PC-3 (cell line): ENCODE results near the gene GMNC. TPM values are rescaled to one million over a fixed set of nuclear protein-coding genes. Genes with fewer than 3 reads are reported as not detected.

ENCODE experiments used
- ATAC-seq: fragments of 200-7000 bp; cut with Tn5 transposase; 2 replicates; pipeline ENCODE4 v1.9.1; 2020; ENCODE audit warnings: mild to moderate bottlenecking, moderate library complexity
- Bru-seq: library from RNA; stranded (reverse); fragments of 400-500 nt; gene quantifications from one replicate; lab custom pipeline; 2021; lab: Mats Ljungman, UMichigan
- BruChase-seq, 2 experiments: library from RNA; stranded (reverse); fragments of 400-500 nt; gene quantifications; one replicate each; lab custom pipeline; 2021; lab: Mats Ljungman, UMichigan
- BruUV-seq: library from RNA; stranded (reverse); fragments of 400-500 nt; replicated peaks from 2 replicates; lab custom pipeline; 2021; lab: Mats Ljungman, UMichigan
- CTCF ChIA-PET: fragments of 300-600 bp; sonication (Branson Sonifier 250); formaldehyde crosslinking; loops from one replicate; lab custom pipeline; 2022; ENCODE audit warnings: antibody characterized with exemption; lab: Charles Lee
- POLR2A ChIA-PET: fragments of 300-600 bp; sonication (Branson Sonifier 250); formaldehyde crosslinking; loops from one replicate; lab custom pipeline; 2022; ENCODE audit warnings: antibody characterized with exemption; ENCODE audit not compliant: unreplicated experiment; lab: Charles Lee
- DNase-seq: peaks from one replicate; pipeline ENCODE4 v3.0.0-alpha.2; 2015
- H2AFZ ChIP-seq: fragments of 300-600 bp; sonication (generic); 2 replicates; pipeline ENCODE4 v1.6.0; 2016; ENCODE audit warnings: antibody characterized with exemption, low read length
- H3F3A ChIP-seq: fragments of 300-600 bp; sonication (generic); one replicate; pipeline ENCODE4 v1.6.0; 2017; ENCODE audit warnings: antibody characterized with exemption, low read length, control low read depth, mild to moderate bottlenecking; ENCODE audit not compliant: unreplicated experiment
- H3K27ac ChIP-seq: fragments of 300-600 bp; sonication (generic); 2 replicates; pipeline ENCODE4 v1.5.1; 2016; ENCODE audit warnings: mild to moderate bottlenecking, low read length
- H3K27me3 ChIP-seq: fragments of 300-600 bp; sonication (generic); 2 replicates; pipeline ENCODE4 v1.6.1; 2016; ENCODE audit warnings: low read length, mixed read lengths
- H3K36me3 ChIP-seq: fragments of 300-600 bp; sonication (generic); 2 replicates; pipeline ENCODE4 v1.6.1; 2016; ENCODE audit warnings: low read depth, mixed run types, low read length, mixed read lengths
- H3K4me1 ChIP-seq: fragments of 300-600 bp; sonication (generic); 2 replicates; pipeline ENCODE4 v1.5.1; 2016; ENCODE audit warnings: low read length; ENCODE audit not compliant: insufficient read depth
- H3K4me2 ChIP-seq: fragments of 300-600 bp; sonication (generic); 2 replicates; pipeline ENCODE4 v1.6.0; 2016; ENCODE audit warnings: low read length
- H3K4me3 ChIP-seq: fragments of 300-600 bp; sonication (generic); 2 replicates; pipeline ENCODE4 v1.5.1; 2016; ENCODE audit warnings: mild to moderate bottlenecking, low read length, mixed read lengths
- H3K79me2 ChIP-seq: fragments of 300-600 bp; sonication (generic); 2 replicates; pipeline ENCODE4 v1.6.1; 2017; ENCODE audit warnings: low read length, mixed read lengths
- H3K9ac ChIP-seq: fragments of 300-600 bp; sonication (generic); 2 replicates; pipeline ENCODE4 v1.6.0; 2016; ENCODE audit warnings: mild to moderate bottlenecking, low read length
- H3K9me2 ChIP-seq: fragments of 300-600 bp; sonication (generic); replicated peaks from 2 replicates; pipeline ENCODE4 v1.6.1; 2016; ENCODE audit warnings: mixed run types, low read length, mixed read lengths
- H3K9me3 ChIP-seq: fragments of 300-600 bp; sonication (generic); 2 replicates; pipeline ENCODE4 v1.6.1; 2016; ENCODE audit warnings: low read length, mixed read lengths
- H4K20me1 ChIP-seq: fragments of 300-600 bp; sonication (generic); 2 replicates; pipeline ENCODE4 v1.6.1; 2016; ENCODE audit warnings: low read length, mixed read lengths
- CTCF ChIP-seq: fragments of 300-600 bp; sonication (generic); conservative IDR thresholded peaks from 2 replicates; pipeline ENCODE4 v1.5.1; 2017; ENCODE audit warnings: antibody characterized with exemption, low read depth, mild to moderate bottlenecking, low read length
- EZH2 ChIP-seq: fragments of 300-600 bp; sonication (generic); IDR thresholded peaks from one replicate; pipeline ENCODE4 v1.6.1; 2017; ENCODE audit warnings: antibody characterized with exemption, mild to moderate bottlenecking, low read length; ENCODE audit not compliant: unreplicated experiment
- EZH2phosphoT487 ChIP-seq: fragments of 300-600 bp; sonication (generic); IDR thresholded peaks from 2 replicates; pipeline ENCODE4 v1.6.1; 2018; ENCODE audit warnings: mild to moderate bottlenecking, antibody characterized with exemption, low read length, borderline replicate concordance
- intact Hi-C: fragments of 100-400 bp; cut with micrococcal nuclease; formaldehyde crosslinking; loops from 2 replicates; pipeline ENCODE4 v1.9.0; 2023
- long read RNA-seq: library from polyadenylated mRNA; unstranded; transcript quantifications from one replicate; pipeline ENCODE4 v2.0.0, GENCODE V29; 2021; ENCODE audit not compliant: unreplicated experiment
- total RNA-seq: library from RNA; depleted of rRNA; stranded (reverse); fragments of >200 nt; gene quantifications from 2 replicates; pipeline ENCODE4 v1.2.3, GENCODE V29; 2014; rRNA removed

GMNC gene
- total RNA-seq (0.06 TPM in 1 of 2 replicates, not detected in the other), Bru-seq, nascent RNA (percentile 16 among the genes with signal in this experiment), BruChase-seq, experiment 1, labeled RNA remaining after a 6-hour chase (percentile 7 among the genes with signal in this experiment), BruChase-seq, experiment 2, labeled RNA remaining after a 2-hour chase (percentile 18 among the genes with signal in this experiment)
- long read RNA-seq, partial matches to known transcripts, result 0 of 1 reads
- long read RNA-seq, other reads (novel, unspliced or antisense), result 0 of 1 reads

- DNase-seq (peak; percentile 85), ATAC-seq (peak; percentile 98)
- Histone ChIP-seq H3K9me2 (no peaks in the 10 kb centered on the region), H3K4me1 (no peaks in the 10 kb centered on the region), H3K36me3 (no peaks in the 10 kb centered on the region), H3K79me2 (no peaks in the 10 kb centered on the region), H3F3A (no peaks in the 10 kb centered on the region), H4K20me1 (no peaks in the 10 kb centered on the region), H3K4me3 (peak within 1 kb of the TSS; percentile 89), H3K27ac (no peak within 1 kb of the TSS), H3K9ac (peak within 1 kb of the TSS; percentile 66), H3K4me2 (peak within 1 kb of the TSS; percentile 97), H2AFZ (peak within 1 kb of the TSS; percentile 84), H3K27me3 (no peaks in the 10 kb centered on the region), H3K9me3 (no peaks in the 10 kb centered on the region)
- TF ChIP-seq EZH2phosphoT487 (no peak), EZH2 (no peak), CTCF (no peak)
- intact Hi-C loops, result loop anchor here (1.0 to 10.0 kb wide), 4 partner anchors 50 to 348 kb away; partner anchors contain the start of gene IL1RAP
- BruUV-seq, result no TSS peak
- CTCF ChIA-PET, result interaction anchor here (0.6 to 1.2 kb wide), 4 partner anchors 9 to 1538 kb away, joined by 3 to 7 read pairs (median 3); no protein-coding TSS in a partner anchor
- POLR2A ChIA-PET, result interaction anchor here (0.6 kb wide), 1 partner anchor 511 kb away, joined by 7 read pairs; no protein-coding TSS in a partner anchor
These were observed at the start of gene GMNC for GRCh38 chr3:190862209-190863118. TSS of gene GMNC (minus strand) at chr3:190862694. CDS start at chr3:190862615, 79 bp downstream.

DNA sequence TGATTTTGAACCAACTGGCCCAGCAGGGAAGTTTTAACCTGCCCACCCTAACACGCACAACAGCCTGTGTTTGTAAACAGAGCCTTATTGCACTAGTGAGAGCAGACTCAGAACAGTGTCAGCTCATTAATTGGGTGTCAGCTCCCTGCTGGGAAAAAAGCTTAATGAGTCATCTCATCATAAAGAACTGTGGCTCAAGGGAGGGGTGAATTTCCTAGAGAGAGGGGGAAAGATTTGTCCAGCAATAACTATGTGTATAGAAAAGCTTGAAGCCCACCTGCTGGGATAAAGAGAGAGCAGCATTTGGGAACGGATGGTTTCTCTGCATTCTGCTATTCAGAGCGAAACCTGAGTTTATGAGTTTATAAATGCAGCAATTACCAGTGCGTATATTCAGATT lies 48.9 kb upstream of the GMNC start:
- TF ChIP-seq CTCF (no peak), EZH2phosphoT487 (no peak), EZH2 (no peak)
- Histone ChIP-seq H3K36me3 (no peaks in the 10 kb centered on the region), H2AFZ (no peak overlapping the region), H3K27me3 (no peaks in the 10 kb centered on the region), H3K79me2 (no peaks in the 10 kb centered on the region), H4K20me1 (no peaks in the 10 kb centered on the region), H3F3A (no peaks in the 10 kb centered on the region), H3K4me2 (no peak overlapping the region), H3K4me3 (no peak overlapping the region), H3K9ac (no peak overlapping the region), H3K4me1 (0 out of 2 replicates have a peak, but pooled peaks cover 4% of the 10 kb centered on the region), H3K9me2 (no peaks in the 10 kb centered on the region), H3K9me3 (0 out of 2 replicates have a peak, but pooled peaks cover 4% of the 10 kb centered on the region), H3K27ac (no peak overlapping the region)
- DNase-seq (no peak), ATAC-seq (0 out of 2 replicates have a peak, but pooled peaks have one; percentile 14)
- BruUV-seq, result no TSS peak
- ChIA-PET CTCF (interaction anchor here (1.1 kb wide), 1 partner anchor 18 kb away, joined by 10 read pairs; no protein-coding TSS in a partner anchor), POLR2A (no interaction called here)
- intact Hi-C loops, result no loop called here
